H1 (cell line): Measurements from ENCODE around the gene PIK3R4. TPM values are rescaled to one million over a fixed set of nuclear protein-coding genes. Genes with fewer than 3 reads are reported as not detected.
A peak's percentile ranks its signal among the peaks of the same experiment; 100 is the strongest.

Source experiments
- BRCA1 ChIP-seq: IDR thresholded peaks from 2 replicates; pipeline ENCODE4 v1.6.1; 2012; ENCODE audit warnings: low read depth, low read length, improper control_type of control experiment
- CHD7 ChIP-seq: fragments of 300-600 bp; sonication (generic); IDR thresholded peaks from 2 replicates; pipeline ENCODE4 v1.7.1; 2012; ENCODE audit warnings: low read length, moderate library complexity, mild to moderate bottlenecking, inconsistent platforms; ENCODE audit not compliant: insufficient replicate concordance
- EGR1 ChIP-seq: IDR thresholded peaks from 2 replicates; pipeline ENCODE4 v1.6.1; 2011; ENCODE audit warnings: low read depth, low read length, borderline replicate concordance
- GABPA ChIP-seq: IDR thresholded peaks from 2 replicates; pipeline ENCODE4 v1.6.1; 2011; ENCODE audit warnings: mild to moderate bottlenecking, low read length, moderate library complexity, borderline replicate concordance; ENCODE audit not compliant: insufficient read depth
- HDAC6 ChIP-seq: IDR thresholded peaks from one replicate; pipeline ENCODE4 v1.7.1; 2012; ENCODE audit warnings: low read depth, mild to moderate bottlenecking, inconsistent platforms, low read length, moderate library complexity
- KDM4A ChIP-seq: IDR thresholded peaks from one replicate; pipeline ENCODE4 v1.7.1; 2012; ENCODE audit warnings: low read depth, mild to moderate bottlenecking, moderate library complexity, low read length, inconsistent platforms; ENCODE audit not compliant: severe bottlenecking
- KDM5A ChIP-seq: fragments of 200-600 bp; IDR thresholded peaks from 2 replicates; pipeline ENCODE4 v1.7.1; 2012; ENCODE audit warnings: mild to moderate bottlenecking, low read length, inconsistent platforms, mixed read lengths
- MAFK ChIP-seq: IDR thresholded peaks from 2 replicates; pipeline ENCODE4 v1.6.1; 2012; ENCODE audit warnings: low read depth, mild to moderate bottlenecking, improper control_type of control experiment, low read length
- SIN3A ChIP-seq, 2 experiments: IDR thresholded peaks in 1 of 2; conservative IDR thresholded peaks in 1 of 2; 2 replicates each; pipeline ENCODE4 v1.6.1; 2011 to 2012; ENCODE audit warnings: low read length in 2 of 2, improper control_type of control experiment in 1 of 2, low read depth in 1 of 2, mild to moderate bottlenecking in 1 of 2
- SIRT6 ChIP-seq: IDR thresholded peaks from one replicate; pipeline ENCODE4 v1.7.1; 2012; ENCODE audit warnings: low read length, inconsistent platforms
- polyA plus RNA-seq, 7 experiments: library from polyadenylated mRNA; depleted of rRNA in 3 of 7; stranded (reverse) in 5 of 7; unstranded in 2 of 7; fragments of >200 nt in 5 of 7; fragments of 200-250 nt in 2 of 7; gene quantifications; 1 replicate in 5 of 7; 2 replicates in 1 of 7; 4 replicates in 1 of 7; pipeline versions ENCODE4 v1.2.1 to v1.2.3, GENCODE V29; 2011 to 2013; ENCODE audit warnings: missing spikeins in 2 of 7, mixed read lengths in 2 of 7
- total RNA-seq: library from RNA; stranded (reverse); fragmentation: NEBNext Ultra II Directional; extraction: Animal tissue kit (Norgen Biotek cat#: 25700); gene quantifications from 2 replicates; pipeline ENCODE4 v1.2.1, GENCODE V29; 2021

Gene PIK3R4
- total and polyA plus RNA-seq, 2 of the 8 experiments (the other 6 are each of a cell fraction or from before 2014, with no cell fraction given) = 43.8 to 87.4 TPM

GRCh38 chr3:130746246-130747039, at the start of gene PIK3R4 (continued):
- TF ChIP-seq CHD7 = no peak
- TF ChIP-seq BRCA1 = no peak
- peak; percentile 61; the same call in 1 of the 2 replicates for TF ChIP-seq KDM5A
- no peak for TF ChIP-seq HDAC6
- no peak for TF ChIP-seq MAFK
- TF ChIP-seq GABPA = peak; percentile 93
- peak; percentile 81 for TF ChIP-seq KDM4A
- TF ChIP-seq SIN3A (conservative IDR thresholded peaks at IDR 0.05 in 1 of 2, IDR thresholded peaks at IDR 0.05 in 1 of 2; ENCODE audit: low read depth in 1 of 2, low read length in 2 of 2) = peak in 1 of 2 experiments; percentile 81; a peak in 2 of 4 replicates
- TF ChIP-seq EGR1 = no peak
- no peak for TF ChIP-seq SIRT6
